Neuronal stem cell (in vitro differentiated cells): ENCODE measurements around the gene NLRP6.
A peak's percentile ranks its signal among the peaks of the same experiment; 100 is the strongest.

Experiments
- DNase-seq: peaks from one replicate; pipeline ENCODE4 v3.0.0-alpha.2; 2013; ENCODE audit warnings: low spot score
- H2AFZ ChIP-seq: one replicate; pipeline ENCODE4 v1.6.1; 2013; ENCODE audit warnings: mild to moderate bottlenecking, low read length, inconsistent platforms
- H2AK5ac ChIP-seq: 2 replicates; pipeline ENCODE4 v1.6.1; 2013; ENCODE audit warnings: low read depth, mild to moderate bottlenecking, inconsistent platforms, low read length, moderate library complexity, mixed read lengths
- H2BK120ac ChIP-seq: 2 replicates; pipeline ENCODE4 v1.6.1; 2013; ENCODE audit warnings: low read depth, mild to moderate bottlenecking, inconsistent platforms, low read length, moderate library complexity, mixed read lengths
- H2BK12ac ChIP-seq: one replicate; pipeline ENCODE4 v1.6.1; 2013; ENCODE audit warnings: low read length, inconsistent platforms
- H2BK15ac ChIP-seq: 2 replicates; pipeline ENCODE4 v1.6.1; 2013; ENCODE audit warnings: mild to moderate bottlenecking, low read length, inconsistent platforms, mixed read lengths
- H2BK5ac ChIP-seq: one replicate; pipeline ENCODE4 v1.6.1; 2013; ENCODE audit warnings: inconsistent platforms, mild to moderate bottlenecking, low read length, moderate library complexity
- H3K14ac ChIP-seq: one replicate; pipeline ENCODE4 v1.6.1; 2013; ENCODE audit warnings: low read length, inconsistent platforms
- H3K18ac ChIP-seq: 2 replicates; pipeline ENCODE4 v1.6.1; 2013; ENCODE audit warnings: low read length, inconsistent platforms
- H3K23ac ChIP-seq: 2 replicates; pipeline ENCODE4 v1.6.1; 2013; ENCODE audit warnings: low read depth, mild to moderate bottlenecking, mixed read lengths, low read length, inconsistent platforms; ENCODE audit not compliant: poor library complexity
- H3K27ac ChIP-seq: replicated peaks from 3 replicates; pipeline ENCODE4 v1.5.1; 2013; ENCODE audit warnings: low read length, inconsistent platforms
- H3K27me3 ChIP-seq, 3 experiments: 2 replicates each; pipeline ENCODE4 v1.6.1; 2013; ENCODE audit warnings: low read length in 3 of 3, mild to moderate bottlenecking in 2 of 3, inconsistent platforms in 1 of 3, low read depth in 1 of 3, mixed read lengths in 1 of 3, moderate library complexity in 1 of 3; ENCODE audit not compliant: control insufficient read depth in 3 of 3, insufficient read depth in 3 of 3
- H3K36me3 ChIP-seq, 2 donors: replicated peaks in 1 of 2; 2 replicates each; pipeline ENCODE4 v1.6.1; 2013; ENCODE audit warnings: low read length in 2 of 2; ENCODE audit not compliant: control insufficient read depth in 2 of 2, insufficient read depth in 2 of 2
- H3K4ac ChIP-seq: 2 replicates; pipeline ENCODE4 v1.6.1; 2013; ENCODE audit warnings: inconsistent platforms, mild to moderate bottlenecking, low read length, moderate library complexity
- H3K4me1 ChIP-seq, 2 donors: 1 replicate in 1 of 2; 2 replicates in 1 of 2; pipeline ENCODE4 v1.6.1; 2013; ENCODE audit warnings: low read length in 2 of 2, low read depth in 1 of 2; ENCODE audit not compliant: control insufficient read depth in 2 of 2, insufficient read depth in 1 of 2
- H3K4me2 ChIP-seq: one replicate; pipeline ENCODE4 v1.6.1; 2013; ENCODE audit warnings: mild to moderate bottlenecking, low read length, inconsistent platforms; ENCODE audit not compliant: insufficient read depth, poor library complexity, severe bottlenecking
- H3K4me3 ChIP-seq, 2 donors: 2 replicates each; pipeline ENCODE4 v1.5.1; 2013; ENCODE audit warnings: low read length in 2 of 2, mild to moderate bottlenecking in 2 of 2, inconsistent platforms in 1 of 2, moderate library complexity in 1 of 2
- H3K79me1 ChIP-seq: one replicate; pipeline ENCODE4 v1.6.1; 2013; ENCODE audit warnings: low read depth, mild to moderate bottlenecking, inconsistent platforms, low read length, moderate library complexity
- H3K9ac ChIP-seq: one replicate; pipeline ENCODE4 v1.6.1; 2013; ENCODE audit warnings: mild to moderate bottlenecking, low read depth, low read length, inconsistent platforms; ENCODE audit not compliant: poor library complexity
- H3K9me3 ChIP-seq, 2 donors: replicated peaks in 1 of 2; 2 replicates each; pipeline versions ENCODE3 to v1.6.1; 2013; ENCODE audit warnings: low read length in 2 of 2, mild to moderate bottlenecking in 2 of 2, inconsistent platforms in 1 of 2, low read depth in 1 of 2, mixed read lengths in 1 of 2, moderate library complexity in 1 of 2; ENCODE audit not compliant: control insufficient read depth in 2 of 2, insufficient read depth in 1 of 2
- H4K8ac ChIP-seq: one replicate; pipeline ENCODE4 v1.6.1; 2013; ENCODE audit warnings: low read depth, mild to moderate bottlenecking, inconsistent platforms, low read length, moderate library complexity
- H4K91ac ChIP-seq: one replicate; pipeline ENCODE4 v1.6.1; 2013; ENCODE audit warnings: low read length, low read depth, mild to moderate bottlenecking, inconsistent platforms; ENCODE audit not compliant: poor library complexity
- WGBS, 2 donors: extraction: QIAGEN DNeasy Blood & Tissue Kit; methylation state at CpG; one replicate each; pipeline ENCODE4 v1.1.7; 2013; ENCODE audit warnings: missing lambda C conversion rate in 2 of 2, mixed read lengths in 1 of 2; ENCODE audit not compliant: insufficient read length in 2 of 2, insufficient replicate concordance in 1 of 2; ENCODE audit errors: extremely low coverage in 2 of 2; 5-methylcytosine and 5-hydroxymethylcytosine counted together

The NLRP6 gene

GRCh38 chr11:296171-297050, 18.2 kb downstream of the NLRP6 start:
- Histone ChIP-seq H3K9me3 (no peaks in the 10 kb centered on the region), H2BK15ac (peak overlapping the region; percentile 56), H2AFZ (no peak overlapping the region), H3K14ac (peak overlapping the region; percentile 9), H4K8ac (peak overlapping the region; percentile 4), H4K91ac (no peak overlapping the region), H3K36me3 (peaks cover 18 to 25% of the 10 kb centered on the region in 2 donors), H3K4ac (no peak overlapping the region), H3K4me3 (no peak overlapping the region), H3K23ac (peak overlapping the region; percentile 60), H2BK5ac (peak overlapping the region; percentile 19), H3K27ac (no peak overlapping the region), H2BK12ac (peak overlapping the region; percentile 30), H2BK120ac (no peak overlapping the region), H3K79me1 (no peaks in the 10 kb centered on the region), H3K4me1 (peaks cover 6 to 9% of the 10 kb centered on the region in 2 donors), H3K18ac (no peak overlapping the region), H2AK5ac (peak overlapping the region; percentile 74), H3K27me3 (no peaks in the 10 kb centered on the region), H3K9ac (peak overlapping the region; percentile 63), H3K4me2 (no peak overlapping the region)
- no CpG with 5 or more reads among the region's 35 CpGs for WGBS, 2 donors
- no peak for DNase-seq

DNA sequence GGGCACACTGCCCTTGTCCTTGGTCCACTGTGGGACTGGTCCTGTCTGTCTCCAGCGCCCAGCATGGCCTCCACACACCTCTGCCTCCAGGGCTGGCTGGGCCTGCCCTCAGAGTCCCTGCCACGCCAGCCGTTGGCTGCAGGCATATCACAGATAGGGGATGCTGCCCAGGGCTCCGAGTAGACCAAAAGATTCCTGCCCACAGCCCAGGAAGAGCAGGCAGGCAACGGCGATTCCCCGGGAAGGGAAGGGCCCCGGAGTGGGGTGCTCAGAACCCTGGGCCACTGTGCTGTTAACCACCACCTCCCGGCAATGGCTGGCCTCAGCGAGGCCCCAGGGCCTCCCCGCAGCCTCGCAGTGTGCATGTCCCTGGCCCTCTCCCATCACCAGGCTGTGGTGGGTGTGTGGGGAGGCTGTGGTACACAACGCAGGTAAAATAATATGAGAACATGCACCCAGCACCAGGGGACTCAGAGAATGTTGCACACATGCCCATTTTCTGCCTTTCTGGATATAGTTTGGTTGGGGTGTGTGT, 18.9 kb downstream of the NLRP6 start:
- Histone ChIP-seq H2BK5ac (no peak overlapping the region), H2BK15ac (peak overlapping the region; percentile 56), H3K4ac (no peak overlapping the region), H3K27me3 (no peaks in the 10 kb centered on the region), H3K18ac (peak overlapping the region; percentile 71), H3K4me3 (no peak overlapping the region), H3K79me1 (no peaks in the 10 kb centered on the region), H3K27ac (no peak overlapping the region), H3K9me3 (no peaks in the 10 kb centered on the region), H3K4me1 (peaks cover 6 to 9% of the 10 kb centered on the region in 2 donors), H4K8ac (no peak overlapping the region), H3K36me3 (peaks cover 18 to 21% of the 10 kb centered on the region in 2 donors), H3K4me2 (no peak overlapping the region), H2BK120ac (no peak overlapping the region), H2BK12ac (peak overlapping the region; percentile 11), H4K91ac (no peak overlapping the region), H3K9ac (no peak overlapping the region), H3K23ac (peak overlapping the region; percentile 60), H2AFZ (no peak overlapping the region), H3K14ac (peak overlapping the region; percentile 6), H2AK5ac (peak overlapping the region; percentile 74)
- WGBS, 2 donors = no CpG with 5 or more reads among the region's 13 CpGs
- no peak for DNase-seq

DNA sequence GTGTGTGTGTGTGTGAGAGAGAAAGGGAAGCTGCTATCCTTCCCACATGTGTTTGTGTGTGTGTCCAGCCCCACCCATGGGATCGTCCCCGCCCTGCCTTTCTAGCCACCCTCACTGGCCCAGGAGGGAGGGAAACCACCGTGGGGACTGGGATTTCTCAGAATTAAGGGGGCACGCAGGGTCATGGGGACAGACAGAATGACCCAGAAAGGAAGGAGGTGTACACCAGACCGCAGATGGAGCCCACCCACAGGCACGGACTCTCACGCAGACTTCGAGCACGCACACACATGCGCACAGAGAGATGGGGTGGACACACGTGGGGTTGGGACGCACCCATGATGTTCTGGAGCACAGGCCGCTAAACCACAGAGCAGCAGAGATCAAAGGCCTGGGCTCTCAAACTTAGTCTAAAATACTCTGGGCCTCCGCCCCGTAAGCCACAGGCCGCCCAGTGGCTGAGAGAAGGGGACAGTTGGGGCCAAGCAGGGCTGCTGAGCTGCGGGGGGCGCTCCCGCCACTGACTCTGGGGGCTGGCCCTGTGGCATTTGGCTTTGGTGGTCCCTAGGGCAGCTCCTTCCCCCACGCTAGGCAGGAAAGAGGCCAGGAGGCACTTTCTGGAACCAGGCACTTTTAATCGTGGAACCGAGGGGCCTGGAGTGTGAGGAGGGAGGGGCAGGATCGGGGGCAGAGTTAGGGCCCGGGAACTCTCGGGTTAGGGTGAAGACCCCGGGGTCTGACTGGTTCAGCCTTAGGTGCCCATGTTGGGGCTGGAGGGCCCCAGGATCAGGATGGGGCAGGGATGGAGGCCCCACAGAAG, 19.6 kb downstream of the NLRP6 start:
- no CpG with 5 or more reads among the region's 26 CpGs for WGBS, 2 donors

More for the DNA sequence above, 19.6 kb downstream of the NLRP6 start:
- H3K23ac ChIP-seq = peak overlapping the region; percentile 87
- DNase-seq = no peak
- H3K27ac ChIP-seq = no peak overlapping the region
- no peak overlapping the region for H3K4ac ChIP-seq
- no peaks in the 10 kb centered on the region for H3K27me3 ChIP-seq
- H3K4me3 ChIP-seq = no peak overlapping the region
- no peaks in the 10 kb centered on the region for H3K9me3 ChIP-seq
- H3K14ac ChIP-seq = peak overlapping the region; percentile 94
- H2BK120ac ChIP-seq = no peak overlapping the region
- peaks cover 14 to 18% of the 10 kb centered on the region in 2 donors for H3K36me3 ChIP-seq
- no peak overlapping the region for H2BK5ac ChIP-seq
- no peak overlapping the region for H4K91ac ChIP-seq
- H2AFZ ChIP-seq = no peak overlapping the region
- H3K79me1 ChIP-seq = no peaks in the 10 kb centered on the region
- H2BK12ac ChIP-seq = no peak overlapping the region
- H3K4me1 ChIP-seq = peaks cover 6 to 9% of the 10 kb centered on the region in 2 donors
- H3K4me2 ChIP-seq = no peak overlapping the region
- no peak overlapping the region for H4K8ac ChIP-seq
- peak overlapping the region; percentile 95 for H2BK15ac ChIP-seq
- H3K18ac ChIP-seq = peak overlapping the region; percentile 83
- H2AK5ac ChIP-seq = peak overlapping the region; percentile 68
- H3K9ac ChIP-seq = peak overlapping the region; percentile 70
